Erythroblast (primary cell): ENCODE measurements around the gene HAUS1.
"Not testable (repeated sequence)": the region's sequence is repeated elsewhere in the genome, so short reads cannot be mapped to it uniquely, and the experiment has no call there.

Source experiments
- GATA1 ChIP-seq: IDR thresholded peaks from 2 replicates; pipeline ENCODE4 v1.6.1; 2011; ENCODE audit warnings: low read depth, mild to moderate bottlenecking, control low read depth, low read length, moderate library complexity
- POLR2A ChIP-seq: IDR thresholded peaks from 2 replicates; pipeline ENCODE4 v1.6.1; 2011; ENCODE audit warnings: mild to moderate bottlenecking, low read length

GRCh38 chr18:46160840-46161239, 56.7 kb downstream of the HAUS1 start:
- not testable (repeated sequence) for TF ChIP-seq POLR2A, GATA1
